GM12875 (cell line): ENCODE results near the gene HIGD1C.
"Not testable (repeated sequence)": the region's sequence is repeated elsewhere in the genome, so short reads cannot be mapped to it uniquely, and the experiment has no call there.

Experiments used
- H3K4me3 ChIP-seq: one replicate; pipeline ENCODE4 v1.5.1; 2011; ENCODE audit warnings: low read depth, low read length, control low read depth
- CTCF ChIP-seq: IDR thresholded peaks from 2 replicates; pipeline ENCODE4 v1.5.1; 2011; ENCODE audit warnings: low read depth, mild to moderate bottlenecking, control low read depth, inconsistent platforms, low read length, moderate library complexity, borderline replicate concordance; ENCODE audit not compliant: insufficient read depth

Gene HIGD1C

GRCh38 chr12:50952510-50952909 lies at the start of gene HIGD1C:
HIGD1C (plus strand) TSS chr12:50952544; CDS start chr12:50953999, 1,455 bp downstream.
- TF ChIP-seq CTCF, result no peak
- no peak within 1 kb of the TSS for H3K4me3 ChIP-seq

- H3K4me3 ChIP-seq, result not testable (repeated sequence)
These were observed 43.9 kb upstream of the HIGD1C start for GRCh38 chr12:50908479-50908878.

- H3K4me3 ChIP-seq, result not testable (repeated sequence)
These were observed 40.0 kb upstream of the HIGD1C start for GRCh38 chr12:50912361-50912760.

- no peak for TF ChIP-seq CTCF
- no peak overlapping the region for H3K4me3 ChIP-seq
These were observed 39.1 kb upstream of the HIGD1C start for GRCh38 chr12:50913224-50913623.

- no peak overlapping the region for H3K4me3 ChIP-seq
- TF ChIP-seq CTCF, result no peak
These were observed 37.4 kb upstream of the HIGD1C start for GRCh38 chr12:50914872-50915484.

- TF ChIP-seq CTCF, result no peak
- no peak overlapping the region for H3K4me3 ChIP-seq
These were observed 36.1 kb upstream of the HIGD1C start for GRCh38 chr12:50916292-50916691.

- H3K4me3 ChIP-seq, result no peak overlapping the region
- TF ChIP-seq CTCF, result no peak
These were observed 33.6 kb upstream of the HIGD1C start for GRCh38 chr12:50918584-50919316.

- no peak for TF ChIP-seq CTCF
These were observed 29.5 kb upstream of the HIGD1C start for GRCh38 chr12:50922820-50923219.

More at GRCh38 chr12:50922820-50923219, 29.5 kb upstream of the HIGD1C start:
- H3K4me3 ChIP-seq, result no peak overlapping the region
